WTC11 (cell line): ENCODE results near the gene CNTNAP2. TPM values are rescaled to one million over a fixed set of nuclear protein-coding genes. Genes with fewer than 3 reads are reported as not detected.

Experiments used
- ATAC-seq: fragments of 200-7000 bp; cut with Tn5 transposase; 2 replicates; pipeline ENCODE4 v1.10.0; 2021; ENCODE audit warnings: mild to moderate bottlenecking, moderate library complexity
- CTCF ChIA-PET: fragments of 300-600 bp; sonication (Branson Sonifier 250); formaldehyde crosslinking; loops from one replicate; lab custom pipeline; 2021; ENCODE audit warnings: antibody characterized with exemption; lab: Charles Lee
- POLR2A ChIA-PET: fragments of 350-600 bp; sonication (Branson Sonifier 250); formaldehyde crosslinking; loops from one replicate; lab custom pipeline; 2021; ENCODE audit warnings: antibody characterized with exemption; lab: Charles Lee
- DNase-seq: peaks from one replicate; pipeline ENCODE4 v3.0.0; 2021; ENCODE audit warnings: low spot score
- H3K27ac Mint-ChIP-seq: 2 replicates; pipeline ENCODE4 v1.8.0; 2021; ENCODE audit warnings: mixed read lengths
- H3K27me3 Mint-ChIP-seq: 2 replicates; pipeline ENCODE4 v1.8.0; 2021; ENCODE audit warnings: low read depth, mild to moderate bottlenecking, moderate library complexity, mixed read lengths
- H3K36me3 Mint-ChIP-seq: 2 replicates; pipeline ENCODE4 v1.8.0; 2021; ENCODE audit warnings: mixed read lengths
- H3K4me1 Mint-ChIP-seq: 2 replicates; pipeline ENCODE4 v1.8.0; 2022; ENCODE audit warnings: mixed read lengths
- H3K4me3 Mint-ChIP-seq: 2 replicates; pipeline ENCODE4 v1.8.0; 2021; ENCODE audit warnings: mild to moderate bottlenecking, moderate library complexity, mixed read lengths
- H3K9me3 Mint-ChIP-seq: 2 replicates; pipeline ENCODE4 v1.8.0; 2021; ENCODE audit warnings: mixed read lengths
- EMX1 ChIP-seq: fragments of 250-450 bp; sonication (Bioruptor Pico); IDR thresholded peaks from 2 replicates; pipeline ENCODE4 v1.8.0; 2021; ENCODE audit warnings: mild to moderate bottlenecking
- JUN ChIP-seq: sonication (generic); formaldehyde crosslinking; IDR thresholded peaks from 2 replicates; pipeline ENCODE4 v1.8.0; 2023; ENCODE audit warnings: mild to moderate bottlenecking, missing genetic modification reagents
- MXD4 ChIP-seq: fragments of 250-450 bp; sonication (Bioruptor Pico); IDR thresholded peaks from 2 replicates; pipeline ENCODE4 v1.8.0; 2021; ENCODE audit warnings: mild to moderate bottlenecking, moderate library complexity, borderline replicate concordance
- SMAD4 ChIP-seq: sonication (generic); formaldehyde crosslinking; IDR thresholded peaks from 2 replicates; pipeline ENCODE4 v1.8.0; 2022; ENCODE audit warnings: mild to moderate bottlenecking, missing genetic modification reagents
- SP1 ChIP-seq: sonication (generic); formaldehyde crosslinking; conservative IDR thresholded peaks from 2 replicates; pipeline ENCODE4 v1.8.1; 2022; ENCODE audit warnings: missing genetic modification reagents
- ZNF121 ChIP-seq: sonication (generic); formaldehyde crosslinking; IDR thresholded peaks from 2 replicates; pipeline ENCODE4 v1.8.0; 2023; ENCODE audit warnings: missing genetic modification reagents
- ZNF138 ChIP-seq: sonication (generic); formaldehyde crosslinking; conservative IDR thresholded peaks from 2 replicates; pipeline ENCODE4 v1.8.1; 2022; ENCODE audit warnings: mild to moderate bottlenecking, moderate library complexity, missing genetic modification reagents
- ZNF396 ChIP-seq: fragments of 250-450 bp; sonication (Bioruptor Pico); IDR thresholded peaks from 2 replicates; pipeline ENCODE4 v1.8.0; 2021; ENCODE audit warnings: mild to moderate bottlenecking, moderate library complexity, borderline replicate concordance
- ZNF423 ChIP-seq: fragments of 250-450 bp; sonication (Bioruptor Pico); IDR thresholded peaks from 2 replicates; pipeline ENCODE4 v2.1.2; 2022; ENCODE audit warnings: mild to moderate bottlenecking, moderate library complexity
- total RNA-seq: library from RNA; stranded (reverse); gene quantifications from 3 replicates; pipeline ENCODE4 v1.2.3, GENCODE V29; 2021
- TF ChIP-seq, protein P1 (sequence below): fragments of 250-450 bp; sonication (Bioruptor Pico); IDR thresholded peaks from 2 replicates; pipeline ENCODE4 v1.9.0; 2021; ENCODE audit warnings: mild to moderate bottlenecking
- TF ChIP-seq, protein P2 (sequence below): sonication (generic); formaldehyde crosslinking; IDR thresholded peaks from 2 replicates; pipeline ENCODE4 v1.8.1; 2023; ENCODE audit warnings: mild to moderate bottlenecking, missing genetic modification reagents, moderate library complexity
- TF ChIP-seq, protein P3 (sequence below): sonication (generic); formaldehyde crosslinking; IDR thresholded peaks from 2 replicates; pipeline ENCODE4 v1.8.1; 2023; ENCODE audit warnings: mild to moderate bottlenecking, missing genetic modification reagents
- TF ChIP-seq, protein P4 (sequence below): sonication (generic); formaldehyde crosslinking; IDR thresholded peaks from 2 replicates; pipeline ENCODE4 v1.8.1; 2023; ENCODE audit warnings: mild to moderate bottlenecking, moderate library complexity, missing genetic modification reagents
- TF ChIP-seq, protein P5 (sequence below): sonication (generic); formaldehyde crosslinking; IDR thresholded peaks from 2 replicates; pipeline ENCODE4 v1.8.1; 2022; ENCODE audit warnings: low read depth, mild to moderate bottlenecking, moderate library complexity, missing genetic modification reagents, borderline replicate concordance
- TF ChIP-seq, protein P6 (sequence below): fragments of 250-450 bp; sonication (Bioruptor Pico); IDR thresholded peaks from 2 replicates; pipeline ENCODE4 v1.9.0; 2021; ENCODE audit warnings: mild to moderate bottlenecking
- TF ChIP-seq, protein P7 (sequence below): sonication (generic); formaldehyde crosslinking; IDR thresholded peaks from 2 replicates; pipeline ENCODE4 v1.8.0; 2022; ENCODE audit warnings: mild to moderate bottlenecking, missing genetic modification reagents

The CNTNAP2 gene
- total RNA-seq, 1 experiment from 2014 or later = 63.8 TPM

DNA sequence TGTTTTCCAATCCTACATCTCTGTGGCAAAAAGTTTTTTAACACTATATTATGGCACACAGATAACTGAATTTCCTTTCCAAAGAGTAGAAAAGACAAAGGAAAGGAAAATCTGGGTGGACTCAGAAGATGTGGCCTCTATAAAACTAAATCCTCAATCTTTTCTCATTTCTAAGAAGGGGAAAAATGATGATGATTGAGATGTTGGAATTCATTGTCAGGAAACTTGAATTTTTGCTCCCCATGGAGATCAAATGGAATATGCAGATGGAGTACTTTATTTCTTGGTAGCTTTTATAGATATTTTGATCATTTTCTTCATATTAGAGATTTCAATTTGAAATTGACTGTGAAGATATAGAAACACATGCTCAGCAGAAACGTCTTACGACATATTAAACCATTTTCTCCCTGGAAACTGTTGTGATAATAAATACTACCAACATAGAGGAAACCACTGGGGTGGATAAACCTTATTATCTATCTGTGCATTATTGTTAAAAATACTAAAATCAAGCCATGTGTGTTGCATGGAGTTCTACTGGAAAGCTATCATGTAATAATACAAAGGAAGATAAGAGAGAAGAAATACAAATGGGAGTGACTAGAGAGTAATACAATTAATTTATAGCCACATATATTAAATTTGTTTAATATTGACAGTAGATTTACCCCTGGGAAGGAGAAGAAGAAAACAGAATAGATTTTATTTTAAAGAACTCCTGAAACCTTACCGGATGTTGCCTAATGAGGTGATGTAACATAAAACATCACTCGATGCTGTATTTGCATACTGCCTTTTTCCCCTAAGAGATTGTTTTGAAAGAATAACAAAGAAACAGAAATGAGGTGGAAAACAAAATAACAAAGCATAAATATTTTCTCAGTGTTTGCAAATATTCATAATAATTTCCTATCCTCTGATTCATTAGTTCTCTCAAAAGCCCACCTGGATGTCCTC is 1542.7 kb downstream of the CNTNAP2 start:
- ChIA-PET POLR2A (no interaction called here), CTCF (no interaction called here)
- Mint-ChIP-seq H3K27me3 (no peaks in the 10 kb centered on the region), H3K9me3 (no peaks in the 10 kb centered on the region), H3K4me1 (peaks cover 29% of the 10 kb centered on the region), H3K27ac (no peak overlapping the region), H3K36me3 (no peaks in the 10 kb centered on the region), H3K4me3 (no peak overlapping the region)
- no peak for TF ChIP-seq JUN (CRISPR knock-in tag)
- TF ChIP-seq, protein P1, sequence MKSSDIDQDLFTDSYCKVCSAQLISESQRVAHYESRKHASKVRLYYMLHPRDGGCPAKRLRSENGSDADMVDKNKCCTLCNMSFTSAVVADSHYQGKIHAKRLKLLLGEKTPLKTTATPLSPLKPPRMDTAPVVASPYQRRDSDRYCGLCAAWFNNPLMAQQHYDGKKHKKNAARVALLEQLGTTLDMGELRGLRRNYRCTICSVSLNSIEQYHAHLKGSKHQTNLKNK = no peak
- TF ChIP-seq, protein P2, sequence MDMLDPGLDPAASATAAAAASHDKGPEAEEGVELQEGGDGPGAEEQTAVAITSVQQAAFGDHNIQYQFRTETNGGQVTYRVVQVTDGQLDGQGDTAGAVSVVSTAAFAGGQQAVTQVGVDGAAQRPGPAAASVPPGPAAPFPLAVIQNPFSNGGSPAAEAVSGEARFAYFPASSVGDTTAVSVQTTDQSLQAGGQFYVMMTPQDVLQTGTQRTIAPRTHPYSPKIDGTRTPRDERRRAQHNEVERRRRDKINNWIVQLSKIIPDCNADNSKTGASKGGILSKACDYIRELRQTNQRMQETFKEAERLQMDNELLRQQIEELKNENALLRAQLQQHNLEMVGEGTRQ (CRISPR knock-in tag) = no peak
- ATAC-seq = no peak
- no peak for DNase-seq

DNA sequence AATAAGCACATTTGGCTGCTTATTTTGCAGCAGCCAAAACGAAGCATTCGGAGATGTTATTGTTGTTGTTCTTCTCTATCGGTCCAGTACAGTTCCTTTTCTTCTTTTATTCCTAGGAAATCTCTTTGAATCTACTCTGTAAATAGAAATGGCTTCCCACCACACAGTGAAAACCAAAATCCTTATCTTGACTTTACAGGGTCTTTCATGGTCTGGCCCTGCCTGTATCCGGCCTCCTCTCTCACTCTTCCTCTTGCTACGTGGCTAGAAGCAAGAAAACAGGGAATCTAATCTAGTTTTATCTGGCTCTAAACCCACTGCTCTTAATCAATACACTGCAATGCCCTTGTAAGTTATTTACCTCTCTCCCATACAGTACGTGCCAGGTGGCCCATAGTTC is 1547.9 kb downstream of the CNTNAP2 start:
- Mint-ChIP-seq H3K27ac (no peak overlapping the region), H3K27me3 (no peaks in the 10 kb centered on the region), H3K9me3 (peaks cover 9% of the 10 kb centered on the region), H3K4me1 (peaks cover 9% of the 10 kb centered on the region), H3K36me3 (no peaks in the 10 kb centered on the region), H3K4me3 (no peak overlapping the region)
- ATAC-seq (no peak), DNase-seq (no peak)
- TF ChIP-seq, protein P3, sequence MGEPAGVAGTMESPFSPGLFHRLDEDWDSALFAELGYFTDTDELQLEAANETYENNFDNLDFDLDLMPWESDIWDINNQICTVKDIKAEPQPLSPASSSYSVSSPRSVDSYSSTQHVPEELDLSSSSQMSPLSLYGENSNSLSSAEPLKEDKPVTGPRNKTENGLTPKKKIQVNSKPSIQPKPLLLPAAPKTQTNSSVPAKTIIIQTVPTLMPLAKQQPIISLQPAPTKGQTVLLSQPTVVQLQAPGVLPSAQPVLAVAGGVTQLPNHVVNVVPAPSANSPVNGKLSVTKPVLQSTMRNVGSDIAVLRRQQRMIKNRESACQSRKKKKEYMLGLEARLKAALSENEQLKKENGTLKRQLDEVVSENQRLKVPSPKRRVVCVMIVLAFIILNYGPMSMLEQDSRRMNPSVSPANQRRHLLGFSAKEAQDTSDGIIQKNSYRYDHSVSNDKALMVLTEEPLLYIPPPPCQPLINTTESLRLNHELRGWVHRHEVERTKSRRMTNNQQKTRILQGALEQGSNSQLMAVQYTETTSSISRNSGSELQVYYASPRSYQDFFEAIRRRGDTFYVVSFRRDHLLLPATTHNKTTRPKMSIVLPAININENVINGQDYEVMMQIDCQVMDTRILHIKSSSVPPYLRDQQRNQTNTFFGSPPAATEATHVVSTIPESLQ (CRISPR knock-in tag) = no peak
- TF ChIP-seq, protein P4, sequence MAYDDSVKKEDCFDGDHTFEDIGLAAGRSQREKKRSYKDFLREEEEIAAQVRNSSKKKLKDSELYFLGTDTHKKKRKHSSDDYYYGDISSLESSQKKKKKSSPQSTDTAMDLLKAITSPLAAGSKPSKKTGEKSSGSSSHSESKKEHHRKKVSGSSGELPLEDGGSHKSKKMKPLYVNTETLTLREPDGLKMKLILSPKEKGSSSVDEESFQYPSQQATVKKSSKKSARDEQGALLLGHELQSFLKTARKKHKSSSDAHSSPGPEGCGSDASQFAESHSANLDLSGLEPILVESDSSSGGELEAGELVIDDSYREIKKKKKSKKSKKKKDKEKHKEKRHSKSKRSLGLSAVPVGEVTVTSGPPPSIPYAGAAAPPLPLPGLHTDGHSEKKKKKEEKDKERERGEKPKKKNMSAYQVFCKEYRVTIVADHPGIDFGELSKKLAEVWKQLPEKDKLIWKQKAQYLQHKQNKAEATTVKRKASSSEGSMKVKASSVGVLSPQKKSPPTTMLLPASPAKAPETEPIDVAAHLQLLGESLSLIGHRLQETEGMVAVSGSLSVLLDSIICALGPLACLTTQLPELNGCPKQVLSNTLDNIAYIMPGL = no peak
- TF ChIP-seq MXD4 (CRISPR knock-in tag) (no peak), ZNF121 (CRISPR knock-in tag) (no peak), SP1 (CRISPR knock-in tag) (no peak), ZNF423 (CRISPR knock-in tag) (no peak), EMX1 (no peak), SMAD4 (CRISPR knock-in tag) (no peak), ZNF138 (no peak), ZNF396 (no peak)
- TF ChIP-seq, protein P5, sequence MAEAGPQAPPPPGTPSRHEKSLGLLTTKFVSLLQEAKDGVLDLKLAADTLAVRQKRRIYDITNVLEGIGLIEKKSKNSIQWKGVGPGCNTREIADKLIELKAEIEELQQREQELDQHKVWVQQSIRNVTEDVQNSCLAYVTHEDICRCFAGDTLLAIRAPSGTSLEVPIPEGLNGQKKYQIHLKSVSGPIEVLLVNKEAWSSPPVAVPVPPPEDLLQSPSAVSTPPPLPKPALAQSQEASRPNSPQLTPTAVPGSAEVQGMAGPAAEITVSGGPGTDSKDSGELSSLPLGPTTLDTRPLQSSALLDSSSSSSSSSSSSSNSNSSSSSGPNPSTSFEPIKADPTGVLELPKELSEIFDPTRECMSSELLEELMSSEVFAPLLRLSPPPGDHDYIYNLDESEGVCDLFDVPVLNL = no peak
- TF ChIP-seq, protein P6, sequence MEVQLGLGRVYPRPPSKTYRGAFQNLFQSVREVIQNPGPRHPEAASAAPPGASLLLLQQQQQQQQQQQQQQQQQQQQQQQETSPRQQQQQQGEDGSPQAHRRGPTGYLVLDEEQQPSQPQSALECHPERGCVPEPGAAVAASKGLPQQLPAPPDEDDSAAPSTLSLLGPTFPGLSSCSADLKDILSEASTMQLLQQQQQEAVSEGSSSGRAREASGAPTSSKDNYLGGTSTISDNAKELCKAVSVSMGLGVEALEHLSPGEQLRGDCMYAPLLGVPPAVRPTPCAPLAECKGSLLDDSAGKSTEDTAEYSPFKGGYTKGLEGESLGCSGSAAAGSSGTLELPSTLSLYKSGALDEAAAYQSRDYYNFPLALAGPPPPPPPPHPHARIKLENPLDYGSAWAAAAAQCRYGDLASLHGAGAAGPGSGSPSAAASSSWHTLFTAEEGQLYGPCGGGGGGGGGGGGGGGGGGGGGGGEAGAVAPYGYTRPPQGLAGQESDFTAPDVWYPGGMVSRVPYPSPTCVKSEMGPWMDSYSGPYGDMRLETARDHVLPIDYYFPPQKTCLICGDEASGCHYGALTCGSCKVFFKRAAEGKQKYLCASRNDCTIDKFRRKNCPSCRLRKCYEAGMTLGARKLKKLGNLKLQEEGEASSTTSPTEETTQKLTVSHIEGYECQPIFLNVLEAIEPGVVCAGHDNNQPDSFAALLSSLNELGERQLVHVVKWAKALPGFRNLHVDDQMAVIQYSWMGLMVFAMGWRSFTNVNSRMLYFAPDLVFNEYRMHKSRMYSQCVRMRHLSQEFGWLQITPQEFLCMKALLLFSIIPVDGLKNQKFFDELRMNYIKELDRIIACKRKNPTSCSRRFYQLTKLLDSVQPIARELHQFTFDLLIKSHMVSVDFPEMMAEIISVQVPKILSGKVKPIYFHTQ (CRISPR knock-in tag) = no peak
- TF ChIP-seq, protein P7, sequence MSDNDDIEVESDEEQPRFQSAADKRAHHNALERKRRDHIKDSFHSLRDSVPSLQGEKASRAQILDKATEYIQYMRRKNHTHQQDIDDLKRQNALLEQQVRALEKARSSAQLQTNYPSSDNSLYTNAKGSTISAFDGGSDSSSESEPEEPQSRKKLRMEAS = no peak
- ChIA-PET POLR2A (no interaction called here), CTCF (no interaction called here)
